Testis (tissue), 3 donors: ENCODE measurements around the gene PAK6. TPM values are rescaled to one million over a fixed set of nuclear protein-coding genes. Genes with fewer than 3 reads are reported as not detected.

Source experiments
- DNase-seq: peaks from one replicate; pipeline ENCODE4 v3.0.0-alpha.2; 2019
- H3K27ac ChIP-seq, 2 donors: fragments of 200-600 bp; sonication (generic); one replicate each; pipeline ENCODE4 v1.5.1; 2019
- H3K27me3 ChIP-seq: fragments of 200-600 bp; sonication (generic); one replicate; pipeline ENCODE4 v1.5.1; 2019
- H3K36me3 ChIP-seq: fragments of 200-600 bp; sonication (generic); one replicate; pipeline ENCODE4 v1.5.1; 2017; ENCODE audit warnings: low read depth; ENCODE audit errors: missing control alignments
- H3K4me1 ChIP-seq: fragments of 200-600 bp; sonication (generic); one replicate; pipeline ENCODE4 v1.5.1; 2019
- H3K4me3 ChIP-seq, 2 donors: fragments of 200-600 bp; sonication (generic); one replicate each; pipeline ENCODE4 v1.5.1; 2017 to 2019
- H3K9me3 ChIP-seq: fragments of 200-600 bp; sonication (generic); one replicate; pipeline ENCODE4 v1.5.1; 2017
- CTCF ChIP-seq, 3 experiments: fragments of 450-650 bp in 2 of 3; fragments of 200-600 bp in 1 of 3; sonication (generic) in 1 of 3; IDR thresholded peaks; one replicate each; pipeline ENCODE4 v1.5.1; 2016 to 2019; ENCODE audit warnings: antibody characterized with exemption in 3 of 3, mild to moderate bottlenecking in 2 of 3, moderate library complexity in 1 of 3
- POLR2A ChIP-seq: fragments of 450-650 bp; IDR thresholded peaks from one replicate; pipeline ENCODE4 v1.6.1; 2017; ENCODE audit warnings: antibody characterized with exemption, mild to moderate bottlenecking, moderate library complexity
- WGBS, 2 donors: methylation state at CpG; one replicate each; pipeline ENCODE4 v1.1.5; 2018; 5-methylcytosine and 5-hydroxymethylcytosine counted together
- intact Hi-C: fragments of 100-400 bp; cut with DNase I; formaldehyde crosslinking; loops from one replicate; pipeline ENCODE4 v1.15.1; 2023; ENCODE audit warnings: low total_unique reads
- polyA plus RNA-seq: library from polyadenylated mRNA; stranded (reverse); fragments of 350-450 nt; fragmentation: Illumina TruSeq; extraction: RNeasy Lipid Tissue Mini Kit (QIAGEN cat#74804); gene quantifications from one replicate; pipeline ENCODE4 v1.2.3, GENCODE V29; 2014; ENCODE audit warnings: low read depth, low replicate concordance; ENCODE audit not compliant: insufficient read depth
- total RNA-seq, 2 donors: library from RNA; depleted of rRNA; stranded (reverse); fragments of >200 nt; gene quantifications; one replicate each; pipeline ENCODE4 v1.2.3, GENCODE V29; 2016

The PAK6 gene
- total and polyA plus RNA-seq, 3 donors from 2014 or later = 47.4 to 245 (median 140) TPM

- TF ChIP-seq POLR2A (no peak), CTCF (IDR thresholded peaks at IDR 0.05) (no peak)
- Histone ChIP-seq H3K4me3 (no peak overlapping the region), H3K9me3 (no peaks in the 10 kb centered on the region), H3K36me3 (no peaks in the 10 kb centered on the region), H3K27me3 (no peaks in the 10 kb centered on the region), H3K27ac (peak overlapping the region in 1 of 2 donors; percentile 1), H3K4me1 (peaks cover 46% of the 10 kb centered on the region)
- DNase-seq = no peak
- WGBS, 2 donors = 50 to 62% methylated on average over 6 to 7 of the region's 7 CpGs
- intact Hi-C loops = no loop called here
These were observed 28.0 kb downstream of the PAK6 start for GRCh38 chr15:40266828-40267304.

- 77 to 80% methylated on average over 4 of the region's 4 CpGs for WGBS, 2 donors
- TF ChIP-seq CTCF (IDR thresholded peaks at IDR 0.05) = no peak
- no peak for TF ChIP-seq POLR2A
- H3K4me1 ChIP-seq = peaks cover 52% of the 10 kb centered on the region
- no peak for DNase-seq
- intact Hi-C loops = no loop called here
- H3K27ac ChIP-seq = no peak overlapping the region
- H3K9me3 ChIP-seq = no peaks in the 10 kb centered on the region
- no peak overlapping the region for H3K4me3 ChIP-seq
- no peaks in the 10 kb centered on the region for H3K27me3 ChIP-seq
- no peaks in the 10 kb centered on the region for H3K36me3 ChIP-seq
These were observed 28.8 kb downstream of the PAK6 start for GRCh38 chr15:40267670-40268069.

- no peak for TF ChIP-seq POLR2A
- TF ChIP-seq CTCF (IDR thresholded peaks at IDR 0.05) = no peak
- H3K36me3 ChIP-seq = no peaks in the 10 kb centered on the region
- H3K27ac ChIP-seq = no peak overlapping the region
- H3K9me3 ChIP-seq = no peaks in the 10 kb centered on the region
- 48 to 68% methylated on average over 4 of the region's 4 CpGs for WGBS, 2 donors
- intact Hi-C loops = loop anchor here (5.0 kb wide), 2 partner anchors 52 to 227 kb away; no protein-coding TSS in a partner anchor
- no peak for DNase-seq
- H3K4me1 ChIP-seq = peaks cover 37% of the 10 kb centered on the region
- H3K4me3 ChIP-seq = no peak overlapping the region
- no peaks in the 10 kb centered on the region for H3K27me3 ChIP-seq
These were observed 30.7 kb downstream of the PAK6 start for GRCh38 chr15:40269604-40270003.

GRCh38 chr15:40270246-40270995 lies 31.6 kb downstream of the PAK6 start:
- no peaks in the 10 kb centered on the region for H3K9me3 ChIP-seq
- DNase-seq = peak; percentile 68
- intact Hi-C loops = loop anchor here (5.0 kb wide), 2 partner anchors 53 to 228 kb away; no protein-coding TSS in a partner anchor
- H3K4me1 ChIP-seq = peaks cover 28% of the 10 kb centered on the region
- 59 to 80% methylated on average over 11 of the region's 11 CpGs for WGBS, 2 donors
- no peaks in the 10 kb centered on the region for H3K36me3 ChIP-seq
- peak overlapping the region in 1 of 2 donors; percentile 3 for H3K27ac ChIP-seq
- no peaks in the 10 kb centered on the region for H3K27me3 ChIP-seq
- H3K4me3 ChIP-seq = no peak overlapping the region
- no peak for TF ChIP-seq CTCF (IDR thresholded peaks at IDR 0.05)
- TF ChIP-seq POLR2A = no peak
